GM12892 (cell line): ENCODE data around the gene ZSCAN20.

Experiments
- DNase-seq: peaks from one replicate; pipeline ENCODE4 v3.0.0; 2011; ENCODE audit not compliant: insufficient read length
- FAIRE-seq: peaks from 2 replicates; lab custom pipeline; 2011; peaks lifted over from hg19 to GRCh38; lab: Jason Lieb, UNC
- POLR2A ChIP-seq: IDR thresholded peaks from 2 replicates; pipeline ENCODE4 v1.6.1; 2011; ENCODE audit warnings: low read depth, low read length, control low read depth
- POLR2AphosphoS5 ChIP-seq: IDR thresholded peaks from 2 replicates; pipeline ENCODE4 v1.6.1; 2011; ENCODE audit warnings: low read depth, low read length, control low read depth
- TAF1 ChIP-seq: IDR thresholded peaks from 2 replicates; pipeline ENCODE4 v1.6.1; 2011; ENCODE audit warnings: low read depth, mild to moderate bottlenecking, control low read depth, low read length, borderline replicate concordance

The ZSCAN20 gene

DNA sequence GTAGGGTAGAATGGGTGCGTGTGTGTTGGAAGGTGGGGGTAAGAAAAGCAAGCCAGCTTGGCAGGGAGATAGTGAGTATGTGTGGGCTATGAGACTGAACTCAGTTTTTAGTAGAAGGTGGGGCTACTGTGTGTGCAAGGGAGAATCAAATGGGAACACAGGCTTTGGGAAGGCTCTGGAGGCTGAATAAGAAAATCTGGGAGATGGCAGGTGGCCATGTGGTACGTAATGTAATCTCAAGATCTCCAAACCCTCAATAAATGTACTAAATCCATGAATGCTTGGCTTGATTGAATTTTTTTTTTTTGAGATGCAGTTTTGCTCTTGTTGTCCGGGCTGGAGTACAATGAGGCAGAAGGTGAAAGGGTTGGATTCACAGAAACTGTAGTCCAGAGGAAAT lies 3.5 kb upstream of the ZSCAN20 start:
- TF ChIP-seq POLR2AphosphoS5 (no peak), TAF1 (no peak), POLR2A (no peak)
- no peak for DNase-seq
- no peak for FAIRE-seq

GRCh38 chr1:33469691-33470090 lies 2.8 kb upstream of the ZSCAN20 start:
- TF ChIP-seq TAF1 (no peak), POLR2A (no peak), POLR2AphosphoS5 (no peak)

DNA sequence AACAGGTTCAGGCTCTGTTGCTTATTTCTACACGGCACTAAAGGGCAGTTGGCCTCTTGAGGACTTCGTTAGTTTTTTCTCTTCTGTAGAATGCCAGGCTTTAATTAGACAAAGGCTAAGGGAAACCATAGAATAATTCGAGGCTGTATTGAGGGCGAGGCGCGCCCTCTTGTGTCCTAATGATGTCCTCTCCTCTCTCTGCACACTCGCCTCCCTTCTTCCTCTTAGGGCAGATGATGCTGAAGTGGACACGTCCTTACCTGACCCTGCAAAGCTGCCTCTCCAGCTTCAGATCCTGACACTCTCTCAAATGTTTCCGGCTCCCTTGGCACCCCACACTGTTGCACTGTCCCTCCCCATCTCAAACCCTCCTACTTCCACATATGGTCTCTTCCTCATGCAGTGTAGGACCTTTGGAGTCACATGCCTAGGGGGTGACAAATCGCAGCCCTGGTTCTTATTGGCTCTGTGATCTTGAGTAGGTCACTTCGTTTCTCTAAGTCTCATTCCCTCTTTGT lies 1.9 kb upstream of the ZSCAN20 start:
- FAIRE-seq, result peak; percentile 81
- TF ChIP-seq POLR2AphosphoS5, result no peak
- no peak for TF ChIP-seq TAF1
- no peak for TF ChIP-seq POLR2A
- DNase-seq, result peak; percentile 52

More at GRCh38 chr1:33469691-33470090, 2.8 kb upstream of the ZSCAN20 start:
- FAIRE-seq (no peak), DNase-seq (no peak)

GRCh38 chr1:33471416-33471815 lies 1.0 kb upstream of the ZSCAN20 start:
- DNase-seq, result no peak
- FAIRE-seq, result no peak
- TF ChIP-seq POLR2A, result no peak
- no peak for TF ChIP-seq TAF1
- TF ChIP-seq POLR2AphosphoS5, result no peak

GRCh38 chr1:33473900-33474299 lies 1.5 kb downstream of the ZSCAN20 start:
- no peak for DNase-seq
- TF ChIP-seq TAF1 (no peak), POLR2A (no peak), POLR2AphosphoS5 (no peak)
- FAIRE-seq, result no peak

DNA sequence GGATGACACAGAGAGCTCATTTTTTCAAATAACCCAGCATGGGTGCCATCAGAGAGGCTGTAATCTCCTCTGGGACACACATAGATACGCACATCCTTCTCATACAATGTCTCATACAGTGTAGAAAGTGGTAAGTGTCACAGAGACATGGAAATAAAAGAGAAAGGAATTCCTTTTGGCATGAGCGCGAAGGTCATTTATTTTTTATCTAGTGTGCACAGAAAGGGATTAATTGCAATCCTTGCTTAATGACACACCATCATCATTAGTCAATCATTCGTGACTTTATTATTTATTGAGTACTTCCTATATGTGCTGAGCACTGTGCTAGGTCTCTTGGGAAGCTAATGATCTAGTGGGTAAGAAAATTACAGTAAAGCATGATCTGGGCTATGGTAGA lies 5.0 kb downstream of the ZSCAN20 start:
- no peak for FAIRE-seq

GRCh38 chr1:33482412-33482811 lies 10.0 kb downstream of the ZSCAN20 start:
- no peak for FAIRE-seq

More for the DNA sequence above, 5.0 kb downstream of the ZSCAN20 start:
- no peak for TF ChIP-seq TAF1
- no peak for TF ChIP-seq POLR2A
- TF ChIP-seq POLR2AphosphoS5, result no peak
- DNase-seq, result no peak

DNA sequence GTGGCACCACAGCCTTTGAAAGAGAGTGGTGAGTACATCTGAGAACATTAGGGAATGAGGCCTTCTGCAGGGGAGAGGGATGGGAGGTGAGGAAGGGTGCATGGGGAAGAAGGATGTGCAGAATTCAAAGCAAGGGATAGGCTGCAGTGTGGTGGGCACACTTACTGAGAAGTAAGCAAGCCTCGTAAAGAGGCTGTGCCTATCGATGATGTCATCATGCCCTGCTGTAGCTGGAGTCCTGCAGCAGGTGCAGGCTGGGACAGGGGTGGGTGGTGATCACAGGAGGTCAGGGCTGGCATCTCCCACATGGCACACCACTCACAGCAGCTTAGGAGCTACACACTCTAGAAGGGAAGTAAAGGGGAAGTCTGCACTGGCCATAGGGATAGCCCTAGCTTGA lies 16.2 kb downstream of the ZSCAN20 start:
- DNase-seq (no peak), FAIRE-seq (no peak)
- TF ChIP-seq POLR2A, result no peak
- TF ChIP-seq POLR2AphosphoS5, result no peak
- TF ChIP-seq TAF1, result no peak

More at GRCh38 chr1:33482412-33482811, 10.0 kb downstream of the ZSCAN20 start:
- no peak for DNase-seq
- no peak for TF ChIP-seq POLR2AphosphoS5
- no peak for TF ChIP-seq POLR2A
- TF ChIP-seq TAF1, result no peak

GRCh38 chr1:33494929-33495328 lies 22.5 kb downstream of the ZSCAN20 start:
- DNase-seq, result no peak
- FAIRE-seq, result no peak
- no peak for TF ChIP-seq POLR2A
- no peak for TF ChIP-seq TAF1
- TF ChIP-seq POLR2AphosphoS5, result no peak

- DNase-seq, result no peak
- no peak for FAIRE-seq
- TF ChIP-seq POLR2A (no peak), POLR2AphosphoS5 (no peak), TAF1 (no peak)
These were observed 25.0 kb downstream of the ZSCAN20 start for GRCh38 chr1:33497410-33497809.

DNA sequence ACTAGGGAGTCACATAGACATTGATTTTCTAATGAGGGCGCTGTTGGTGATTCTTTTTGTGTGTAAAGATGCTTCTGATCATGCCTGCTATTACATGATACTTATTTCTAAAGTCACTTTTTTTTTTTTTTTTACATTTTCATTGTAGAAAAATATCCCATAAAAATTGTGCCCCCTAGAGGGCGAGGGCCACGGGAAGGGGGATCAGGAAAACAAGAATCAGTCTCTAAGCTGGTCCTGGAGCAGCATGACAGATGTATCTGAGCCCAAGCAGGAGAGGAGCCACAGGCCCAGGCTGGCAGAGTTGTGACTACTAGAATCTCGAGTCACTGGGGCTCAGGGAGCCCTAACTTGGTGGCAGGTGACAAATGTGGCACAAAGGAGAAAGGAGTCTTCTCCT lies 28.1 kb downstream of the ZSCAN20 start:
- FAIRE-seq, result no peak

DNA sequence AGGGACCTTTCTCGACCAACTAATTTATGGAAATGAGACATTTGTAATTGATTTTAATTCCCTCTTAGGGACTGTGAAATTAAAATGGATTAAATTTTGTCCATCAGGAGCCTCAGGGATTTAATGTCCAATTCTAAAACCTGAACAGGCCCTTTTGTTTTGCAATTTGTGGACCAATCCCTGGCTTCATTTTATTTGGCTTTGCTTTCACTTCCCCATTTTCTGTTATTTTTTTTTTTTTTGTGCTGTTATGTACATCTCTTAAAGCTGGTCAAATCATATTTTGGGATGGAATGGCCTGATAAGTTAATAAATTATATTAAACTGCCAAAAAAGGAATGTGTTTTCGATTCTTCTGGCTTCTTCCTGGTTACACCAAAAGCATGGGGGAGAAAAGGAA lies 28.9 kb downstream of the ZSCAN20 start:
- FAIRE-seq, result no peak
- DNase-seq, result no peak
- TF ChIP-seq POLR2AphosphoS5 (no peak), POLR2A (no peak), TAF1 (no peak)

More for the DNA sequence above, 28.1 kb downstream of the ZSCAN20 start:
- DNase-seq, result no peak
- no peak for TF ChIP-seq POLR2A

- FAIRE-seq (no peak), DNase-seq (no peak)
- TF ChIP-seq POLR2AphosphoS5 (no peak), POLR2A (no peak), TAF1 (no peak)
These were observed 29.3 kb downstream of the ZSCAN20 start for GRCh38 chr1:33501774-33502173.
